ENCODE data around the gene TUBGCP3. TPM values are rescaled to one million over a fixed set of nuclear protein-coding genes. Genes with fewer than 3 reads are reported as not detected.

The TUBGCP3 gene
- total and polyA plus RNA-seq, 2 donors, result 23.4 to 34.0 TPM

- no peaks in the 10 kb centered on the region for H3K4me1 ChIP-seq (ENCODE audit: insufficient read depth)
- WGBS, result under 1% methylated on average over 10 of the region's 10 CpGs
- no peaks in the 10 kb centered on the region for H3K36me3 ChIP-seq (ENCODE audit: insufficient read depth)
- H3K4me3 ChIP-seq (ENCODE audit: low read depth, low read length), result no peak overlapping the region
- no peak for DNase-seq (ENCODE audit: extremely low spot score)
- H3K27ac ChIP-seq (ENCODE audit: low read depth), result no peak overlapping the region
Observed at GRCh38 chr13:112443995-112444311, 144.0 kb downstream of the TUBGCP3 start.

- DNase-seq (ENCODE audit: extremely low spot score), result no peak
- WGBS, result 13% methylated on average over 31 of the region's 31 CpGs
- Histone ChIP-seq H3K27ac (ENCODE audit: low read depth) (no peak overlapping the region), H3K36me3 (ENCODE audit: insufficient read depth) (no peaks in the 10 kb centered on the region), H3K4me1 (ENCODE audit: insufficient read depth) (no peaks in the 10 kb centered on the region), H3K4me3 (ENCODE audit: low read depth, low read length) (no peak overlapping the region)
Observed at GRCh38 chr13:112443191-112443994, 144.6 kb downstream of the TUBGCP3 start.

GRCh38 chr13:112442483-112443090, 145.4 kb downstream of the TUBGCP3 start:
- no peak for DNase-seq (ENCODE audit: extremely low spot score)
- Histone ChIP-seq H3K4me1 (ENCODE audit: insufficient read depth) (no peaks in the 10 kb centered on the region), H3K36me3 (ENCODE audit: insufficient read depth) (no peaks in the 10 kb centered on the region), H3K27ac (ENCODE audit: low read depth) (no peak overlapping the region), H3K4me3 (ENCODE audit: low read depth, low read length) (no peak overlapping the region)
- 29% methylated on average over 21 of the region's 21 CpGs for WGBS

- 76% methylated on average over 19 of the region's 19 CpGs for WGBS
- Histone ChIP-seq H3K27ac (ENCODE audit: low read depth) (no peak overlapping the region), H3K4me3 (ENCODE audit: low read depth, low read length) (no peak overlapping the region), H3K4me1 (ENCODE audit: insufficient read depth) (no peaks in the 10 kb centered on the region), H3K36me3 (ENCODE audit: insufficient read depth) (no peaks in the 10 kb centered on the region)
- DNase-seq (ENCODE audit: extremely low spot score), result no peak
Observed at GRCh38 chr13:112441779-112442310, 146.1 kb downstream of the TUBGCP3 start.

- Histone ChIP-seq H3K4me1 (ENCODE audit: insufficient read depth) (no peaks in the 10 kb centered on the region), H3K4me3 (ENCODE audit: low read depth, low read length) (no peak overlapping the region), H3K27ac (ENCODE audit: low read depth) (no peak overlapping the region), H3K36me3 (ENCODE audit: insufficient read depth) (no peaks in the 10 kb centered on the region)
- 88% methylated on average over 17 of the region's 17 CpGs for WGBS
- DNase-seq (ENCODE audit: extremely low spot score), result no peak
Observed at GRCh38 chr13:112441226-112441625, 146.7 kb downstream of the TUBGCP3 start.

- no peak for DNase-seq (ENCODE audit: extremely low spot score)
- WGBS, result 38% methylated on average over 2 of the region's 2 CpGs
- Histone ChIP-seq H3K27ac (ENCODE audit: low read depth) (no peak overlapping the region), H3K4me3 (ENCODE audit: low read depth, low read length) (no peak overlapping the region), H3K4me1 (ENCODE audit: insufficient read depth) (no peaks in the 10 kb centered on the region), H3K36me3 (ENCODE audit: insufficient read depth) (no peaks in the 10 kb centered on the region)
Observed at GRCh38 chr13:112438515-112438914, 149.4 kb downstream of the TUBGCP3 start.

- H3K27ac ChIP-seq (ENCODE audit: low read depth), result no peak overlapping the region
- no peaks in the 10 kb centered on the region for H3K36me3 ChIP-seq (ENCODE audit: insufficient read depth)
- 76% methylated on average over 1 of the region's 1 CpG for WGBS
- no peaks in the 10 kb centered on the region for H3K4me1 ChIP-seq (ENCODE audit: insufficient read depth)
- no peak overlapping the region for H3K4me3 ChIP-seq (ENCODE audit: low read depth, low read length)
- DNase-seq (ENCODE audit: extremely low spot score), result no peak
Observed at GRCh38 chr13:112438094-112438493, 149.9 kb downstream of the TUBGCP3 start.

GRCh38 chr13:112435973-112436372, 152.0 kb downstream of the TUBGCP3 start:
- DNase-seq (ENCODE audit: extremely low spot score), result no peak
- Histone ChIP-seq H3K36me3 (ENCODE audit: insufficient read depth) (no peaks in the 10 kb centered on the region), H3K4me1 (ENCODE audit: insufficient read depth) (no peaks in the 10 kb centered on the region), H3K27ac (ENCODE audit: low read depth) (no peak overlapping the region), H3K4me3 (ENCODE audit: low read depth, low read length) (no peak overlapping the region)
- WGBS, result 84% methylated on average over 9 of the region's 9 CpGs

Other genes starting within 250 kb of the TUBGCP3 start
- gene SPACA7, start 211.8 kb downstream of the TUBGCP3 start, total RNA-seq, result not detected
- not detected for gene SPACA7, start 211.8 kb downstream of the TUBGCP3 start, polyA plus RNA-seq
- 26.2 TPM for gene ATP11A, start 101.9 kb upstream of the TUBGCP3 start, total RNA-seq
- gene ATP11A, start 101.9 kb upstream of the TUBGCP3 start, polyA plus RNA-seq, result 11.4 TPM